Right ventricle myocardium superior (tissue), 1 donor: ENCODE results near the gene AAK1. TPM values are rescaled to one million over a fixed set of nuclear protein-coding genes. Genes with fewer than 3 reads are reported as not detected.

Source experiments
- total RNA-seq: library from RNA; stranded (reverse); fragmentation: NEBNext Ultra II Directional; extraction: Animal tissue kit (Norgen Biotek cat#: 25700); gene quantifications from one replicate; pipeline ENCODE4 v1.2.1, GENCODE V29; 2021
- donor health status: DM: no; HTN: yes; CAD: no; lungs with severe emphysema.

AAK1 gene
- total RNA-seq, 1 donor from 2014 or later: 87.2 TPM

Other genes starting within 250 kb of the AAK1 start
- 134 TPM for gene NFU1, start 206.3 kb downstream of the AAK1 start, total RNA-seq
- gene ANXA4, start 98.4 kb upstream of the AAK1 start, total RNA-seq: 22.5 TPM
- 4.1 TPM for gene GMCL1, start 185.9 kb upstream of the AAK1 start, total RNA-seq